K562 (cell line): ENCODE measurements around the gene TMEM184A. TPM values are rescaled to one million over a fixed set of nuclear protein-coding genes. Genes with fewer than 3 reads are reported as not detected.

Source experiments
- ARHGAP35 ChIP-seq: fragments of 450-650 bp; IDR thresholded peaks from 2 replicates; pipeline ENCODE4 v1.6.1; 2018; ENCODE audit not compliant: partially characterized antibody
- BCOR ChIP-seq: fragments of 450-650 bp; IDR thresholded peaks from 2 replicates; pipeline ENCODE4 v1.6.1; 2016
- CC2D1A ChIP-seq: fragments of 450-650 bp; IDR thresholded peaks from 2 replicates; pipeline ENCODE4 v1.6.1; 2017; ENCODE audit warnings: mild to moderate bottlenecking
- ELF4 ChIP-seq: fragments of 450-650 bp; formaldehyde crosslinking; IDR thresholded peaks from 2 replicates; pipeline ENCODE4 v1.4.0; 2022; ENCODE audit warnings: missing genetic modification characterization
- GABPB1 ChIP-seq: sonication (generic); formaldehyde crosslinking; IDR thresholded peaks from 2 replicates; pipeline ENCODE4 v1.8.0; 2022; ENCODE audit warnings: mild to moderate bottlenecking, missing genetic modification reagents
- HLTF ChIP-seq: fragments of 450-650 bp; IDR thresholded peaks from 2 replicates; pipeline ENCODE4 v1.6.1; 2016
- KLF16 ChIP-seq: IDR thresholded peaks from 2 replicates; pipeline ENCODE4 v1.6.1; 2016; ENCODE audit warnings: antibody characterized with exemption
- MAZ ChIP-seq, 2 experiments: fragments of 450-650 bp in 1 of 2; sonication (generic) in 1 of 2; formaldehyde crosslinking; IDR thresholded peaks in 1 of 2; conservative IDR thresholded peaks in 1 of 2; 2 replicates each; pipeline versions ENCODE4 v1.4.0 to v1.5.0; 2020; ENCODE audit warnings: mild to moderate bottlenecking in 1 of 2, missing genetic modification reagents in 1 of 2
- SMAD2 ChIP-seq: fragments of 150-350 bp; IDR thresholded peaks from 2 replicates; pipeline ENCODE4 v1.6.1; 2014; ENCODE audit warnings: low read depth, mild to moderate bottlenecking, low read length
- SMC3 ChIP-seq: conservative IDR thresholded peaks from 2 replicates; pipeline ENCODE4 v1.6.1; 2011; ENCODE audit warnings: low read depth, low read length, improper control_type of control experiment; ENCODE audit not compliant: insufficient read depth
- TAL1 ChIP-seq: fragments of 450-650 bp; IDR thresholded peaks from 2 replicates; pipeline ENCODE4 v1.6.1; 2016; ENCODE audit warnings: mild to moderate bottlenecking
- TEAD1 ChIP-seq, 2 experiments: fragments of 450-650 bp in 1 of 2; sonication (generic) in 1 of 2; formaldehyde crosslinking; IDR thresholded peaks; 2 replicates each; pipeline versions ENCODE4 v1.4.0 to v1.8.0; 2020 to 2022; ENCODE audit warnings: mild to moderate bottlenecking in 2 of 2, missing genetic modification reagents in 1 of 2
- TSC22D4 ChIP-seq: fragments of 450-650 bp; IDR thresholded peaks from 2 replicates; pipeline ENCODE4 v1.6.1; 2016; ENCODE audit warnings: missing genetic modification characterization, missing biosample characterization, control low read depth
- XRCC5 ChIP-seq: fragments of 200-400 bp; formaldehyde crosslinking; IDR thresholded peaks from 2 replicates; pipeline ENCODE4 v1.6.1; 2017; ENCODE audit warnings: low read depth, mild to moderate bottlenecking, low read length
- YBX1 ChIP-seq: fragments of 450-650 bp; IDR thresholded peaks from 2 replicates; pipeline ENCODE4 v1.7.1; 2016; ENCODE audit warnings: mild to moderate bottlenecking
- polyA plus RNA-seq, 8 experiments: library from polyadenylated mRNA; depleted of rRNA in 4 of 8; stranded (reverse) in 5 of 8; unstranded in 3 of 8; fragments of >200 nt; fragmentation: Nextera tagmentation in 2 of 8; fragmentation: Illumina TruSeq in 1 of 8; extraction: Ambion mirVana in 2 of 8; extraction: Trizol in 1 of 8; gene quantifications; 2 replicates each; pipeline versions ENCODE4 v1.2.1 to v1.2.3, GENCODE V29; 2011 to 2014; ENCODE audit warnings: inconsistent platforms in 1 of 8, missing spikeins in 1 of 8
- total RNA-seq, 7 experiments: library from RNA; depleted of rRNA in 6 of 7; stranded (reverse); fragments of >200 nt in 6 of 7; fragmentation: Illumina TruSeq in 2 of 7; extraction: Trizol in 2 of 7; gene quantifications; 2 replicates each; pipeline versions ENCODE4 v1.2.1 to v1.2.3, GENCODE V29; 2011 to 2021; ENCODE audit warnings: low replicate concordance in 1 of 7
- TF ChIP-seq, protein P1 (sequence below): fragments of 450-650 bp; formaldehyde crosslinking; IDR thresholded peaks from 2 replicates; pipeline ENCODE4 v1.4.0; 2022; ENCODE audit warnings: missing genetic modification characterization
- TF ChIP-seq, protein P2 (sequence below), 2 experiments: fragments of 450-650 bp; IDR thresholded peaks; 2 replicates each; pipeline ENCODE4 v1.6.1; 2018; ENCODE audit warnings: mild to moderate bottlenecking in 2 of 2, low read depth in 1 of 2; ENCODE audit not compliant: partially characterized antibody in 2 of 2
- TF ChIP-seq, protein P3 (sequence below): fragments of 450-650 bp; formaldehyde crosslinking; conservative IDR thresholded peaks from 2 replicates; pipeline ENCODE4 v1.4.0; 2022; ENCODE audit warnings: mild to moderate bottlenecking, missing genetic modification characterization

Gene TMEM184A
- total and polyA plus RNA-seq, 9 of the 15 experiments (the other 6 are each of a cell fraction or from before 2014, with no cell fraction given), result 0.10 to 0.18 (median 0.11) TPM; not detected in 6

DNA sequence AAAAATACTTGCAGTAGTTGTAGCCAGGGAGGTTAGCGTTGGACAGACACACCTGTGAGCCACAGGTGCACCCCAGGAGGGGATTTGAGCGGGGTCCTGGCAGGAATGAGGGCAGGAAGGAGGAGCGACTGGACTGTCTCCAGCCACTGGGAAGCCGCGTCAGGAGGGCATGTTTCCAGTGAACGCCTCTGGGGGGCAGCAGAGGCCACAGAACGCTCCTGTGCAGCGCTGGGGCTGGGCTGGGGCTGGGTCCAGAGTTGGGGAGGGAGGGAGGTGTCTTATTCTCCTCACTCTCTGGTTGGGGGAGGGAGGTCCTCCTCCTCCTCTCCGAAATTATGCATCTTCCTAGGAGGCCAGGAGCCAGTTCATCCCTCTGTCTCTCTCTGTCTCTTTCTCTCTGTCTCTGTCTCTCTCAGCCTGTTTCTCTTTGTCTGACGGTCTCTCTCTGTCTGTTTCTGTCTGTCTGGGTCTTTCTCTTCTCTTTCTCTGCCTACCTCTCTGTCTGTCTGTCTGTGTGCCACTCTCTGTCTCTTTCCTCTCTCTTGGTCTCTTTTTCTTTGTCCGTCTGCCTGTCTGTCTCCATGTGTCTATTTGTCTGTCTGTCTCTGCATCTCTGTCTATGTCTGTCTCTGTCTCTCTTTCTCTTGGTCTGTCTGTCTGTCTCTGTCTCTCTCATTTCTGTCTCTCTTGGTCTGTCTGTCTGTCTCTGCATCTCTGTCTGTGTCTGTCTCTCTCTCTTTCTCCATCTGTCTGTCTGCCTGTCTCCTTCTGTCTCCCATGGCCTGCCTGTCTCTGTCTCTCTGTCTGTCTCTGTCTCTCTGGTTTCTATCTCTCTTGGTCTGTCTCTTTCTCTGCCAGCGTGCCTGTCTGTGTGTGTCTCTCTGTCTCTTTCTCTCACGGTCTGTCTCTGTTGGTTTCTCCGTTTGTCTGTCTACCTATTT, 23.7 kb upstream of the TMEM184A start (continued):
- TF ChIP-seq XRCC5, result peak; percentile 51; the same call in 1 of the 2 replicates
- TF ChIP-seq MAZ (CRISPR knock-in tag; conservative IDR thresholded peaks at IDR 0.05 in 1 of 2, IDR thresholded peaks at IDR 0.05 in 1 of 2), result peak; percentile 33 to 83; a peak in 2 of 4 replicates
- TF ChIP-seq CC2D1A, result peak; percentile 80
- 0 out of 2 replicates have a peak, but pooled peaks have one; percentile 56 for TF ChIP-seq ELF4
- TF ChIP-seq, protein P1, sequence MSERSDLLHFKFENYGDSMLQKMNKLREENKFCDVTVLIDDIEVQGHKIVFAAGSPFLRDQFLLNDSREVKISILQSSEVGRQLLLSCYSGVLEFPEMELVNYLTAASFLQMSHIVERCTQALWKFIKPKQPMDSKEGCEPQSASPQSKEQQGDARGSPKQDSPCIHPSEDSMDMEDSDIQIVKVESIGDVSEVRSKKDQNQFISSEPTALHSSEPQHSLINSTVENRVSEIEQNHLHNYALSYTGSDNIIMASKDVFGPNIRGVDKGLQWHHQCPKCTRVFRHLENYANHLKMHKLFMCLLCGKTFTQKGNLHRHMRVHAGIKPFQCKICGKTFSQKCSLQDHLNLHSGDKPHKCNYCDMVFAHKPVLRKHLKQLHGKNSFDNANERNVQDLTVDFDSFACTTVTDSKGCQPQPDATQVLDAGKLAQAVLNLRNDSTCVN, result peak; percentile 61; the same call in 1 of the 2 replicates
- TF ChIP-seq TAL1, result 0 out of 2 replicates have a peak, but pooled peaks have one; percentile 3
- peak; percentile 71 for TF ChIP-seq SMC3
- TF ChIP-seq, protein P2, sequence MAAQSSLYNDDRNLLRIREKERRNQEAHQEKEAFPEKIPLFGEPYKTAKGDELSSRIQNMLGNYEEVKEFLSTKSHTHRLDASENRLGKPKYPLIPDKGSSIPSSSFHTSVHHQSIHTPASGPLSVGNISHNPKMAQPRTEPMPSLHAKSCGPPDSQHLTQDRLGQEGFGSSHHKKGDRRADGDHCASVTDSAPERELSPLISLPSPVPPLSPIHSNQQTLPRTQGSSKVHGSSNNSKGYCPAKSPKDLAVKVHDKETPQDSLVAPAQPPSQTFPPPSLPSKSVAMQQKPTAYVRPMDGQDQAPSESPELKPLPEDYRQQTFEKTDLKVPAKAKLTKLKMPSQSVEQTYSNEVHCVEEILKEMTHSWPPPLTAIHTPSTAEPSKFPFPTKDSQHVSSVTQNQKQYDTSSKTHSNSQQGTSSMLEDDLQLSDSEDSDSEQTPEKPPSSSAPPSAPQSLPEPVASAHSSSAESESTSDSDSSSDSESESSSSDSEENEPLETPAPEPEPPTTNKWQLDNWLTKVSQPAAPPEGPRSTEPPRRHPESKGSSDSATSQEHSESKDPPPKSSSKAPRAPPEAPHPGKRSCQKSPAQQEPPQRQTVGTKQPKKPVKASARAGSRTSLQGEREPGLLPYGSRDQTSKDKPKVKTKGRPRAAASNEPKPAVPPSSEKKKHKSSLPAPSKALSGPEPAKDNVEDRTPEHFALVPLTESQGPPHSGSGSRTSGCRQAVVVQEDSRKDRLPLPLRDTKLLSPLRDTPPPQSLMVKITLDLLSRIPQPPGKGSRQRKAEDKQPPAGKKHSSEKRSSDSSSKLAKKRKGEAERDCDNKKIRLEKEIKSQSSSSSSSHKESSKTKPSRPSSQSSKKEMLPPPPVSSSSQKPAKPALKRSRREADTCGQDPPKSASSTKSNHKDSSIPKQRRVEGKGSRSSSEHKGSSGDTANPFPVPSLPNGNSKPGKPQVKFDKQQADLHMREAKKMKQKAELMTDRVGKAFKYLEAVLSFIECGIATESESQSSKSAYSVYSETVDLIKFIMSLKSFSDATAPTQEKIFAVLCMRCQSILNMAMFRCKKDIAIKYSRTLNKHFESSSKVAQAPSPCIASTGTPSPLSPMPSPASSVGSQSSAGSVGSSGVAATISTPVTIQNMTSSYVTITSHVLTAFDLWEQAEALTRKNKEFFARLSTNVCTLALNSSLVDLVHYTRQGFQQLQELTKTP (IDR thresholded peaks at IDR 0.05; ENCODE audit: low read depth in 1 of 2, partially characterized antibody in 2 of 2), result peak in 1 of 2 experiments; percentile 22
- peak; percentile 42; the same call in 1 of the 2 replicates for TF ChIP-seq BCOR
- TF ChIP-seq TSC22D4 (tag), result peak; percentile 64; the same call in 1 of the 2 replicates
- TF ChIP-seq TEAD1 (CRISPR knock-in tag; IDR thresholded peaks at IDR 0.05), result 0 out of 4 replicates have a peak, but pooled peaks of 1 of the 2 experiments have one; percentile 22
- no peak for TF ChIP-seq SMAD2
- TF ChIP-seq, protein P3, sequence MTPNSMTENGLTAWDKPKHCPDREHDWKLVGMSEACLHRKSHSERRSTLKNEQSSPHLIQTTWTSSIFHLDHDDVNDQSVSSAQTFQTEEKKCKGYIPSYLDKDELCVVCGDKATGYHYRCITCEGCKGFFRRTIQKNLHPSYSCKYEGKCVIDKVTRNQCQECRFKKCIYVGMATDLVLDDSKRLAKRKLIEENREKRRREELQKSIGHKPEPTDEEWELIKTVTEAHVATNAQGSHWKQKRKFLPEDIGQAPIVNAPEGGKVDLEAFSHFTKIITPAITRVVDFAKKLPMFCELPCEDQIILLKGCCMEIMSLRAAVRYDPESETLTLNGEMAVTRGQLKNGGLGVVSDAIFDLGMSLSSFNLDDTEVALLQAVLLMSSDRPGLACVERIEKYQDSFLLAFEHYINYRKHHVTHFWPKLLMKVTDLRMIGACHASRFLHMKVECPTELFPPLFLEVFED, result 0 out of 2 replicates have a peak, but pooled peaks have one; percentile 40
- TF ChIP-seq YBX1, result peak; percentile 75; the same call in 1 of the 2 replicates
- peak; percentile 54; the same call in 1 of the 2 replicates for TF ChIP-seq GABPB1
- TF ChIP-seq ARHGAP35, result peak; percentile 24
- 0 out of 2 replicates have a peak, but pooled peaks have one; percentile 48 for TF ChIP-seq HLTF
- 0 out of 2 replicates have a peak, but pooled peaks have one; percentile 19 for TF ChIP-seq KLF16
